ENCODE measurements around the gene MRM3.
"Not testable (repeated sequence)": the region's sequence is repeated elsewhere in the genome, so short reads cannot be mapped to it uniquely, and the experiment has no call there.

Gene MRM3, protein sequence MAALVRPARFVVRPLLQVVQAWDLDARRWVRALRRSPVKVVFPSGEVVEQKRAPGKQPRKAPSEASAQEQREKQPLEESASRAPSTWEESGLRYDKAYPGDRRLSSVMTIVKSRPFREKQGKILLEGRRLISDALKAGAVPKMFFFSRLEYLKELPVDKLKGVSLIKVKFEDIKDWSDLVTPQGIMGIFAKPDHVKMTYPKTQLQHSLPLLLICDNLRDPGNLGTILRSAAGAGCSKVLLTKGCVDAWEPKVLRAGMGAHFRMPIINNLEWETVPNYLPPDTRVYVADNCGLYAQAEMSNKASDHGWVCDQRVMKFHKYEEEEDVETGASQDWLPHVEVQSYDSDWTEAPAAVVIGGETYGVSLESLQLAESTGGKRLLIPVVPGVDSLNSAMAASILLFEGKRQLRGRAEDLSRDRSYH

DNA sequence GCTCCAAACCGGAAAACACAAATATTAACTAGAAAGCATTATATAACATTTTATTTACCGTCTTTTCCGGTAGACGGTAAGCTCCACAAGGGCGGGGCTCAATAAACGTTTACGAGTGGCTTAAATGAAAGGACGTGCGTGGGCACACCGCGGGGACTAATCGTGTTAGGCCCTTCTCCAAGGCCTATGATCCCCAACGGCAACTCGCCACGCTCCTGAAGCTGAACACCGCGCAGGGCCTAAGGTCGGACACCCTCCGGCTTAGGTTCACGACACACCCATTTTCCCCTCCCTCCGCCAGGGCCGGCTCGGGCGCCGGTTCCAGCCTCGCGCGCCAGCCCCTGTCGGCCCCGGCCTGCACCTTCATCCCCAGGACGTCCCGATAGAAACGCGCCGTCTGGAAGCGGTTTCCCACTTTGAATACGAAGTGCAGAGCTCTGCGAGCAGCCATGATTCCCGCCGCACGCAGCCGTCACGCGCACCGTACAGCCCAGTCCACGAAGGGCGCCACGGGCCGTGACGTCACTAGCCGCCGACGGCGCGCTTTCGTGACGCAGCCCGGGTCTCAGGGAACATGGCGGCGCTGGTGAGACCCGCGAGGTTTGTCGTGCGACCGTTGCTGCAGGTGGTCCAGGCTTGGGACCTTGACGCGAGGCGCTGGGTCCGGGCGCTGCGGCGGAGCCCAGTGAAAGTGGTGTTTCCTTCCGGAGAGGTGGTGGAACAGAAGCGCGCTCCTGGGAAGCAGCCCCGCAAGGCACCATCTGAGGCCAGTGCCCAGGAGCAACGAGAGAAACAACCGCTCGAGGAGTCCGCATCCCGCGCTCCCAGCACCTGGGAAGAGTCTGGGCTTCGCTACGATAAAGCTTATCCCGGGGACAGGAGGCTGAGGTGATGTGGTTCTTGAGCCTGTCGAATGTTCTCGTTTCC is at the start of gene MRM3, which contains the start of gene GLOD4:
Gene MRM3, plus strand, starts transcription at position 549 of the 927 bp plus-strand sequence. Its CDS starts 26 bp downstream, at position 575.
Gene GLOD4, minus strand, starts transcription at position 476 of the 927 bp plus-strand sequence. Its CDS starts 25 bp downstream, at position 451.
- DNase-seq: peak; percentile 86

DNA sequence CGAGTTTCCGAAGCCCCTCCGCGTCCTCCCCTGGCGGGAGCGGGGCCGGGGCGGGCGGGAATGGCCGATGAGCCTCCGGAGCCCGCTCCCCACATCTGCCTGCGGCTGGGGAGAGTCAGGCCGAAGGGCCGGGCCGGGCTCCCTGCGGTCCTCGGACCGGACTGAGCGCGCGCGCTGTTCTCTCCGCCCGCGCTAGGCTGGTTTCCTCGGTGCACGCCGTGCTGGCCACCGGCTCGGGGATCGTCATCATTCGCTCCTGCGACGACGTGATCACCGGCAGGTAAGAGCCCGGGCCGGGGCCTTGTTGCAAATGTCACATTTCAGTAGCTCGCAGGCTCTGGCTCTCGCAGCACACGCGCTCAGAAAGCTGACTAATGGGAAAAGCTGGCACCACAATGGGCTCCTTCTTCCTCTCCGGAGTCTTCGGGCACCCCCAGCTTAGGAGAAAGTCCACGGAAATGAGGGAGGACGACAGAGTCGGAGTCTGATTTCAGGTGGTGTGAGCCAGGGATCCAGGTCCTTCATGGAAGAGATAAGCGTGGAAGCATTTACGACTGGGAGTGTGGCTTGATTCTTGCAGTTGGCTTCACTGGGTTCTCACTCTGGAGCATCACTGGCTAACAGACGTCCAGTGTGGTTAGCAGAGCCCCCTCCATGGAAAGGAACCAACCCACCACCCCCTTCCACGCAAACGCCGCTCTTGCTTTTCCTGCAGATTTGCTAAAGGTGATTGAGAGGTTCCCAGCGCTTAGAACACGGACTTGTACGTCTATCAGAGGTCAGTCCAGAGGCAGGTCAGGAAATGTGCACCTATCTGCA is 49.0 kb upstream of the MRM3 start:
- DNase-seq: no peak

DNA sequence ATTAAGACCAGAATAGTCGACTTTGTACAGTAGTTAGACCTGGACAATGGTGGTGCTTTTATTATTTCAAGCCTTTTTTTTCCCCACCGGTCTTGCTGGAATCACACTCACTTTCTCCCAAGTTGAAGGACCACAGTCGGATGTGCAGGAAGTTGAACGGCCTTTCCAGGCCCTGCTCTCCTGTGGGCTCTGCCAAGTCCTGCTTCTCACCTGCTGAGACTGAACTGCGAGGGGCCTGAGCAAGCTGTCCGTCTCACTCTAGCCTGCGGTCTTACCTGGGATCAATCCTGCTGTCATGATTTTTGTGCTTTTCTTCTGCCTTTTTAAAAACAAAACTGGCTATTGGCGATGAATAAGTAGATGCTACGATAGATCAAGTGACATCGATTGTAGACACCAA is 48.4 kb upstream of the MRM3 start:
- no peak for DNase-seq

DNA sequence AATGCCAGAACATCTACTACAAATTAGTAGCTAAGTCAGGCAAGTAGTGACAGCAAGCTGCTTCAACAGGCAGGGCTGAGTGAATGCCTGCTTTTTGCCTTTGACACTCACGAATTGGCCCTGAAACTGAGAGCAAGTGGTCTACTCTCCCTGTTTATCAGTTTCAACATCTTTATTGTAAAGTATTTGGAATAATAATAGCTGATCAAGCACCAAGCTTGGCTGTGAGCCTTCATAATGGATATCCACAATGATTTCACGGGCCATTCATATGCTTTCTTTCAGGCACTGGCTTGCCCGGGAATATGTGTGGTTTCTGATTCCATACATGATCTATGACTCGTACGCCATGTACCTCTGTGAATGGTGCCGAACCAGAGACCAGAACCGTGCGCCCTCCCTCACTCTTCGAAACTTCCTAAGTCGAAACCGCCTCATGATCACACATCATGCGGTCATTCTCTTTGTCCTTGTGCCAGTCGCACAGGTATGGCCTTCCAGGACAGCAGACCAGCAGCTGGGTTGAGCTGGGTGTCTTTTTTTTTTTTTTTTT is 44.5 kb upstream of the MRM3 start:
- no peak for DNase-seq

DNA sequence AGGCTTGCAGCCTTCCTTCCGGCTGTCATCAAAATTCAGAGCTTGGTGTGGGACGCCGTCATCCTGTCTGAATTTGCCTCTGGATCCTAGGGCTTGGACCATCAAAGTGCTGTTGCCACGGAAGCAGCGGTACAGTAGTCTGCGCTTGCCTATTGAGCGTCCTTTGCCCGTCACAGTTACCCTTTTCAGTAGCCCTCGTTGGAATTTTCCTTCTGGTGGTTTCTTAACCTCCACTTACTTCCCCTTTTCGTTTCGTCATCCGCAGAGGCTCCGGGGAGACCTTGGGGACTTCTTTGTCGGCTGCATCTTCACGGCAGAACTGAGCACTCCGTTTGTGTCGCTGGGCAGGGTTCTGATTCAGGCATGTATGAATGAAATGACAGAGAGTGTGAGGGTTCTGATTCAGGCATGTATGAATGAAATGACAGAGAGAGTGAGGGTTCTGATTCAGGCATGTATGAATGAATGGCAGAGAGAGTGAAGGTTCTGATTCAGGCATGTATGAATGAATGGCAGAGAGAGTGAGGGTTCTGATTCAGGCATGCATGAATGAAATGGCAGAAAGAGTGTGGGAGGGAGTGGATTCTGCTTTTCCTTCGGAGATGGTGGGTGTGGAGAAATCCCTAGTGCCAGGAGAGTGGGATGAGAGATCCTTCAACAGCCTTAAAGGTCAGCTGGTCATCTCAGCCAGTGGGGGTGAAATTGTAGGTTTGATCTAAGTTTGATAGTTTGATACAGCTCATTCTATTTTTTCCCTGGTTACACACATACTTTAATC is 41.7 kb upstream of the MRM3 start:
- peak; percentile 7 for DNase-seq

DNA sequence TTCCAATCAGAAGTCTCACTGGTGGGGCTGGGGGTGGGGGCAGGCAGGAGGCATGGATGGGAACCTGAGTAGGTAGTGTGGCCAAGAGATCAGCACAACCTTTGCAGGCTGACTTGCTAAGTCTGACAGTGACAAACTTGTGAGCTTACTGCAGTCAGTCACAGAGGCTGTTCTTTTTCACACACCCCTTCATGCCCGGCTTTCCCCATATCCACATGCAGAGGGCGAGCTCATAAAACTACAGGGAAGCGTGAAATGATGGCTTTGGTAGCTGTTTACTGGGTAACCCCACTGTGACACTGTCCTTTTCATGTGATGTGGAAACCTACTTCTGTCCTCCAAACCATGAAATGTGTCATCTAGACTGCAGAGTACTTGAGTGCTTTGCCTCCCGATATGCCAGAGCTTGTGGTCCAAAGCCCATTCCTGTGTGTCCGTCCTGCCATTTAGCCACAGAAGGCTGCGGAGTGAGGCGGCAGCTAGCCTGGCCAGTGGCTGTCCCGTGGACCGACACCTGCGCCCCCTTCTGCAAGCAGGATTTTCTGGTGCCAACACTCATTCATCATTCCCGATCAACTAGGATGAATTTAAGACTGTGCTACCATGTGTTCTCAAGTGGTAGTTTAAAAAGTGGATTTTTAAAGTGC is 39.9 kb upstream of the MRM3 start:
- no peak for DNase-seq

DNA sequence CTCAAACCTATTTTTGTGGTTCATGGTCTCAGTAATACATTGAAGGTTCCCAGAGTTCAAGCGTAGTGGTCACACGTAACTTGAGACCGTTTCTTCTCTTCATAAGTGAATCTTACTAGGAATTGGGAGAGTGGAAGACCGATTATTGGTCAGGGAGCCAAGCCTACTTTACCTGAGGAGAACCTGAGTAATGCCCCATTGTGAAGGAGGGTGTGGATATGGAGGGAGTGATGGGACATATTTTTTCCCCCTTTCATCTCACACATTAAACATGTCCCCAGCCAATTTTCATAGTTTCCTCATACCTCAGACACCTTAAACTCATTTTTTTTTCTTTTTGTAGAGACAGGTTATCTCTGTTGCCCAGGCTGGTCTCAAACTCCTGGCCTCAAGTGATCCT is 39.0 kb upstream of the MRM3 start:
- DNase-seq: no peak

DNA sequence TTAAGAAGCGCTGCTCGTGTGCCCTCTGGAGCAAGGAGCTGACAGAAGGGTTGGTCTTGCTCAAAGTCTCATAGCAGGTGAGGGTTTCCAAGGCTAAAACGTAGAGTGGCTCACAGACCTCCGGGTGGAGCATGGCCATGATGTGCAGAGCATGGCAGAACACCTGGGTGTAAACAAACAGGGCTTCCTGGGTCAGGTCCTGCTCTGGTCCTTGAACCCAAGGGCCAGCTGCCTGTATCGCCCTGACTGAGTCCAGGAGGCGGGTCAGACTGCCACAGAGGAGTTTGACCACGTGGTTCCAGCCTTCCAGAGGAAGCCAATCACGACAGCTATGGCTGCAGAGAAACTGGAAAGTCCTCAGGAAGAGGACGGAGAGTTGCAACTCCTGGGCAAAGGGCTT is 37.2 kb upstream of the MRM3 start:
- DNase-seq: no peak

DNA sequence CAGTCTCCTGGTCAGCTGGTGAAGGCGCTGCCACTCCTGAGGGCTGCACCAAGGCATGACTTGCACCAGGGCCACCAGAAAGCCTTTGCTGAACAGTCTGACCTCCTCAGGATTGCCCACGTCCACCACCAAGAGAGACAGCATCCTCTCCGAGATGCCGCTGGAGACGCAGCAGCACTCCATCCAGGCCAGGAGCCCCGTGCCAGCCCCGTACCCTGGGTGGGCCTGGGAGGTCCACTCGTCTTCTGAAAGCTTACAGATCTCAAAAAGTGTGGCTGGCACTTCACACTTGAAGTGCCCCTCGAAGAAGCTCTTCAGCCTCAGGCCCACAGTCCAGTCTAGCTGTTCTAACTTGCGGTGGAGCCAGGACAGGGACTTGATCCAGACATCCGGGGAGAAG is 36.7 kb upstream of the MRM3 start:
- DNase-seq: no peak

DNA sequence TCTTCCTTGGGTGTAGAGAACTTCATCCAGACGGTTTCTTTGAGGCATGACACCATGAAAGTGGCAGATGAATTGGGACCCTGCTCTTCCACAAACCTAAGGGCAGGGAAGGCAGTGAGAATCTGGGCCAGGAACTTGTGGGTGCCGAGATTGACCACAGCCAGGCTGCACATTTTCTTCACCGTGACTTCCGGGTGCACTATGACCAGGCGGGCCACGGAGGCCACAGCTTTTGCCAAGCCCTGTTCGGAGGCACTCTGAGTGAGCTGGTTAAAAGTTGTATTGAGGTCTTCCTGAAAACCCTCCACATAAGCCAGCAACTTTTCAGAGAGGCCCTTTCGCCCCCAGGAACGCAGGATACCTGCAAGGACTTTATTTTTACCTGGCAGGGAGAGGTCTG is 36.0 kb upstream of the MRM3 start:
- no peak for DNase-seq

DNA sequence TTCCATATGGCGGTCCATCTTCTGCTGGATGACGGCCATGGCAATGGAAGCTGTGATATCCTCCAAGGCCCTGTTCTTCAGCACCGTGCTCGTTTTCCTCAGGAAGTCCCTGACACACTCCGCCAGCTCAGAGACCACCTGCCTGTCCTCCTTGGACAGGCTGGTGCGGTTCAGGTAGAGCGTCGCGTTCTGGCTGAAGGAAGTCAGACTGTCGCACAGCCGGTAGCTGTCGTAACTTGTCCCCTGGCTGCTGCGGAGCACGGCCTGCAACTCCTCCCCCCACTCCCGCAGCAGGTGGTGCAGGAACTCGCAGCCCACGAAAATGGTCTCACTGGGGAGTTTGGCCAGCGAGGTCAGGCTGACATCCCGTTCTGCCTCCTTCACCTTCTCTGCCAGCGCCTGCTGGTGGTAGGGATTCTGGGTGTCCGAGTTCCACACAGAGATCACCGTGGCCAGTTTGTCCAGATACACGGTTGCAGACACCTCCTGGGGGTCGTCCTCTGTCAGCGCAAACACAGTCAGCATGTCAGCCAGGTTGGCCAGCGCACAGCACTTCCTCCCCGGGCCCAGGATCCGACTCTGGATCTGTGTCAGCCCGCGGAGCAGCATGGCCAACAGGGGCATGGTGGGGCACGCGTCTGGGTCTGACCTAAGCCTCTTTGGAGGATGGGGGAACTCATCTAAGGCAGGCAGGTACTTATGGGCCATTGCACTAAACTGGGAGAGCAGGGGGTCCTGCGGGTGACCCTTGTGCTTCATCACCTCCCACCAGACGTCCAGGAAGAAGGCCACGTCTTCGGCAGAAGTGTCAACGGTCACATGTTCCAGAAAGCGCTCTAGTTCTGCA is 35.1 kb upstream of the MRM3 start:
- DNase-seq: no peak

DNA sequence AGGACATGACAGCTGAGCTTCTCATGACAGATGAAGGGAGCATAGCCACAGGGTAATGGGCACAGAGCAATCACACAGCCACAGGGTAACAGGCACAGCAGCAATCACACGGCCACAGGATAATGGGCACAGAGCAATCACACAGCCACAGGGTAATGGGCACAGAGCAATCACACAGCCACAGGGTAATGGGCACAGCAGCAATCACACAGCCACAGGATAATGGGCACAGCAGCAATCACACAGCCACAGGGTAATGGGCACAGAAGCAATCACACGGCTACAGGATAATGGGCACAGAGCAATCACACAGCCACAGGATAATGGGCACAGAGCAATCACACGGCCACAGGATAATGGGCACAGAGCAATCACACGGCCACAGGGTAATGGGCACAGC is 33.5 kb upstream of the MRM3 start:
- DNase-seq: not testable (repeated sequence)

DNA sequence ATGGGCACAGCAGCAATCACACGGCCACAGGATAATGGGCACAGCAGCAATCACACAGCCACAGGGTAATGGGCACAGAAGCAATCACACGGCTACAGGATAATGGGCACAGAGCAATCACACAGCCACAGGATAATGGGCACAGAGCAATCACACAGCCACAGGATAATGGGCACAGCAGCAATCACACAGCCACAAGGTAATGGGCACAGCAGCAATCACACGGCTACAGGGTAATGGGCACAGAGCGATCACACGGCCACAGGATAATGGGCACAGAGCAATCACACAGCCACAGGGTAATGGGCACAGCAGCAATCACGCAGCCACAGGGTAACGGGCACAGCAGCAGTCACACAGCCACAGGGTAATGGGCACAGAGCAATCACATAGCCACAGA is 32.8 kb upstream of the MRM3 start:
- DNase-seq: not testable (repeated sequence)

DNA sequence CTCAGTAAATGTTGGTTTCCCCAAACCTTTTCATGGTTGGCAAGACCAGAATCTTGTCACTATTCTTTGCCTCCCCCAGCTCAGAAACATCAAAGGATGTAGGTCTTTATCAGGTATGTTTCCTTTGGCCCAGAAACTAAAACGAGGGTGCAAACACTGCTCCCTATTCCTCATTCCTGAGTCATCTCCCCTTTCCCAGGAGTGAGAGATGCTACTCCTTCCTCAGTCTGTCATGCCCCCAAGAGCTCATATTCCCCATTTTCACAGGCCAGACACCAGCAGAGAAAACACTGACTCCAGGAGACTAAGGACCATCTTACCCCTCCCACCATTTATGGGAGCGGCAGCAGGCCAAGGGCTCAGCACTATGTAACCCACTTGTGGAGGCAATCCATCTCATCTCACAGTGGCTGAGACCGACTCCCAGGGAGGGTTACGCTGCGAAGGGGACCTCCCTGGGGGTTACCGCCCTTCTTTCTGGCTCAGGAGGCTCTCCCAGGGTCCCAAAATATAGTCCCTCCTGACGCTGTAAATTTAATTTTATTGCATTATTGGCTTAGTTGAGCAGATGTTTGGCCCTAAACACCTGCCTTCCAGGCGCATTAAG is 31.6 kb upstream of the MRM3 start:
- no peak for DNase-seq

DNA sequence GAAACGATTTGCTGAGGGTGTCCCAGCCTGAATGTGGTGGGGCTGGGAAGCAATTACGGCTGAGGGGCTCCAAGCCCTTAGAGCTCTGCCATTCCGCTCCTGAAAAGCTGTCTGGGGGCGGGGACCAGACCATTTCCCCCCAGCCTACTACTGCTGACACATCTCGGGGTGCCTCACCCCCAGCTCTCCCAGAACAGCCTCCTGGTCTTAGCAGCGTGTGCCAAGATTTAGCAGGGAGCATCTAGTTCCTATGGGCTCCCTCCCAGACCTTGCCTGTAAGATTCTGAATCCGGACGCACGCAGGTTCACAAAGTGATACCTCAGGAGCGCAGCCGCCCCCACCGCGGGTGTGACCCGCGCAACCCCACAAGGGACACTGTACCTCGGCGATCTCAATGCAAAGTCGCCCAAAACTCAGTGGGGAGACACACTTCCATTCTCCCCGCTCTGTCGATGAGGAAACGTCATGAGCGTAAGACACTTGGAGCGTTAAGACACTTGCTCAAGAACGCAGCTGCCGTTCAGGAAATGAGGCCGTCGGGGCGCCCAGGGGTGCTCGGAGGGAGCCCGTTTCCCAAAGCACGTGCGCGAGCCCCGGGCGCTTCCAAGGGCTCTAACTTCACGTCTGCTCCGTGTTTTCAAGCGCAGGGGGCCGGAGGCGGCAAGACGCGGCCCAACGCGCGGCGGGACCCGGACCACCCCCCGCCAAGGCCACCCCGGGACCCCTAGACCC is 30.7 kb upstream of the MRM3 start:
- DNase-seq: peak; percentile 39

DNA sequence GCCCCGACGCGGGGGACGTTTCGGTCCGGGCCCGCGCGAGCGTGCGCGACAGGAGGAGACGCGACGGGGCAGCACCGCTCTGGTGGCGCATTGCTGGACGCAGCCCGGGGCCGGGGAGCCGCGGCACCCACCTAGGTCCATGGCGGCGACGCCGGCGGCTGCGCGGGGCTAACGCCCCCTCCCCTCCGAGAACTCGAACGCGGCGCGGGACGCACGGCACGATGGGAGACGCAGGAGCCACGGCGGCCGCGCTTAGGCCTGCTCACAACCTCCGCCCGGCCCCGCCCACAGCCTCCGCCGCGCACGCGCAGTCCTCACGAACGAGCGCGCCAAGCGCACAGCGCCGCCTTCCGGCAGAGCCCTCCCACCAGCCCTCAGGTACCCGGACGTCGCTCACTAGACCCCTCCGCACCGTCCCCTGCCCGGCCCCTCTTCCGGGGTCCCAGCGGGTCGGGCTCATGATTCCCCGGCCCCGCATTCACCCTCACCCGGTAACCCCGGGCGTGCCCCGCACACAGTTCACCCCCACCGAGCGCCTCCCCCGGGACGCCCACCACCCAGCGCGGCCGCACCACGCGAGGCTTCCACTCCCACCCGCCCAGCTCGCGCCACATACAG is 30.0 kb upstream of the MRM3 start, which contains the start of gene GEMIN4:
Gene GEMIN4, minus strand, starts transcription at position 263 of the 618 bp plus-strand sequence. Its CDS starts 122 bp downstream, at position 141.
- DNase-seq: peak; percentile 89

DNA sequence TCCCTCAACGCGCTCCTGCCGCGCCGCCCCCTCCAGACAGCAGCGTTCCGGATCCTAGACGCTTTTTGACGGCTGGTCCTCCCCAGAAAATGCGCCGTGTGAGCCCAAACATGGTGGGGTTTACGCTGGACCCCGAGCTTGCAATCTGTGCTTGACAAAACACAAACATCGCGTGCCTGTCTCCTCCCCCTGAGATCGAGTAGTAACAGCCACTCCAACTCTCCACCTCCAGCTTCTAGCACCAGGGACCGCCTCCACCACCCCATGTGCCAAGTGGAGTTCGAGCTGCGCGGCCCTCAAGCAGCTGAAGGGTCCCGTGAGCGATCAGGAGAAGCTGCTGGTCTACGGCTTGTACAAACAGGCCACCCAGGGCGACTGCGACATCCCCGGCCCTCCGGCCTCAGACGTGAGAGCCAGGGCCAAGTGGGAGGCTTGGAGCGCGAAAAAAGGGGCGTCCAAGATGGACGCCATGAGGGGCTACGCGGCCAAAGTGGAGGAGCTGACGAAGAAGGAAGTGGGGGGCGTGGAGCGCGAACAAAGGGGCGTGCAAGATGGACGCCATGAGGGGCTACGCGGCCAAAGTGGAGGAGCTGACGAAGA is 29.4 kb upstream of the MRM3 start:
- no peak for DNase-seq

DNA sequence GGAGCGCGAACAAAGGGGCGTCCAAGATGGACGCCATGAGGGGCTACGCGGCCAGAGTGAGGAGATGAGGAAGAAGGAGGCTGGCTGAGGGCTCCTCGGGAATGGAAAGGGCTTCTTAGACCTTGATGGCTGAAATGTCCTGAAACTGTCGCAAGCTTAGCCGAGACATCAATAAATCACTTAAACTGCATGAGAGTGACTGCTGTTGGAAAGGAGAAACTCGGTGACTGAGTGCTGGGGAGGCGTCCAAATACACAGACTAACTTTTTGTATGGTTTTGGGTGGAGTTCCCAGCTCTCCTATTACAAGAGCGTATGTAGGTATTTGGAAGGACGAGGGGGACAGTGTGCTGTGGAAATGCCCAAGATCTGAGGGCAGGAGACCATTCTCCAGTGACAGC is 28.7 kb upstream of the MRM3 start:
- DNase-seq: no peak
